Brain microvascular endothelial cell (primary cell): ENCODE results near the gene TWNK.

Experiments used
- DNase-seq: peaks from one replicate; pipeline ENCODE4 v3.0.0-alpha.2; 2020
- H3K27ac ChIP-seq: fragments of 250-450 bp; sonication (Bioruptor Pico); 2 replicates; pipeline ENCODE4 v1.5.1; 2020; ENCODE audit warnings: mild to moderate bottlenecking, moderate library complexity
- H3K27me3 ChIP-seq: fragments of 250-450 bp; sonication (Bioruptor Pico); replicated peaks from 2 replicates; pipeline ENCODE4 v1.5.1; 2020; ENCODE audit warnings: mild to moderate bottlenecking
- H3K36me3 ChIP-seq: fragments of 250-450 bp; sonication (Bioruptor Pico); replicated peaks from 2 replicates; pipeline ENCODE4 v1.5.1; 2020; ENCODE audit warnings: mild to moderate bottlenecking
- H3K4me3 ChIP-seq: 2 replicates; pipeline ENCODE4 v1.5.1; 2011; ENCODE audit warnings: low read depth, mild to moderate bottlenecking, control low read depth, low read length, moderate library complexity
- CTCF ChIP-seq: IDR thresholded peaks from 2 replicates; pipeline ENCODE4 v1.5.1; 2011; ENCODE audit warnings: low read depth, mild to moderate bottlenecking, moderate library complexity, low read length, control low read depth, inconsistent platforms; ENCODE audit errors: missing control alignments
- in situ Hi-C: cut with HindIII; loops from 2 replicates; pipeline ENCODE4 v1.10.0; 2017; ENCODE audit warnings: low sequenced_read_pairs, low pct_ligation_motif_present

TWNK gene

GRCh38 chr10:101005361-101005760 lies 18.0 kb downstream of the TWNK start:
- no peaks in the 10 kb centered on the region for H3K27me3 ChIP-seq
- H3K27ac ChIP-seq, result no peak overlapping the region
- no peak for TF ChIP-seq CTCF
- H3K4me3 ChIP-seq, result no peak overlapping the region
- H3K36me3 ChIP-seq, result peaks cover 38% of the 10 kb centered on the region
- in situ Hi-C loops, result no loop called here
- no peak for DNase-seq

GRCh38 chr10:101005869-101006567 lies 18.7 kb downstream of the TWNK start:
- Histone ChIP-seq H3K4me3 (no peak overlapping the region), H3K27me3 (no peaks in the 10 kb centered on the region), H3K36me3 (peaks cover 38% of the 10 kb centered on the region), H3K27ac (no peak overlapping the region)
- in situ Hi-C loops, result no loop called here
- DNase-seq, result no peak
- TF ChIP-seq CTCF, result no peak

- H3K27me3 ChIP-seq, result no peaks in the 10 kb centered on the region
- H3K36me3 ChIP-seq, result peaks cover 38% of the 10 kb centered on the region
Measured at GRCh38 chr10:101006593-101007098, 19.3 kb downstream of the TWNK start.

GRCh38 chr10:101007099-101007711 lies 19.9 kb downstream of the TWNK start:
- Histone ChIP-seq H3K27me3 (no peaks in the 10 kb centered on the region), H3K4me3 (no peak overlapping the region), H3K36me3 (peaks cover 38% of the 10 kb centered on the region), H3K27ac (no peak overlapping the region)
- TF ChIP-seq CTCF, result no peak
- in situ Hi-C loops, result no loop called here
- no peak for DNase-seq

More at GRCh38 chr10:101006593-101007098, 19.3 kb downstream of the TWNK start:
- DNase-seq, result no peak
- TF ChIP-seq CTCF, result no peak
- no peak overlapping the region for H3K27ac ChIP-seq
- in situ Hi-C loops, result no loop called here
- H3K4me3 ChIP-seq, result no peak overlapping the region

- no peak overlapping the region for H3K27ac ChIP-seq
- TF ChIP-seq CTCF, result no peak
- H3K27me3 ChIP-seq, result no peaks in the 10 kb centered on the region
- no peak overlapping the region for H3K4me3 ChIP-seq
- no peak for DNase-seq
- in situ Hi-C loops, result no loop called here
- H3K36me3 ChIP-seq, result peaks cover 34% of the 10 kb centered on the region
Measured at GRCh38 chr10:101007915-101008822, 20.8 kb downstream of the TWNK start.
